ENCODE data around the gene FAM170B. TPM values are rescaled to one million over a fixed set of nuclear protein-coding genes. Genes with fewer than 3 reads are reported as not detected.

Gene FAM170B
- total RNA-seq, 1 experiment from 2014 or later, result not detected

DNA sequence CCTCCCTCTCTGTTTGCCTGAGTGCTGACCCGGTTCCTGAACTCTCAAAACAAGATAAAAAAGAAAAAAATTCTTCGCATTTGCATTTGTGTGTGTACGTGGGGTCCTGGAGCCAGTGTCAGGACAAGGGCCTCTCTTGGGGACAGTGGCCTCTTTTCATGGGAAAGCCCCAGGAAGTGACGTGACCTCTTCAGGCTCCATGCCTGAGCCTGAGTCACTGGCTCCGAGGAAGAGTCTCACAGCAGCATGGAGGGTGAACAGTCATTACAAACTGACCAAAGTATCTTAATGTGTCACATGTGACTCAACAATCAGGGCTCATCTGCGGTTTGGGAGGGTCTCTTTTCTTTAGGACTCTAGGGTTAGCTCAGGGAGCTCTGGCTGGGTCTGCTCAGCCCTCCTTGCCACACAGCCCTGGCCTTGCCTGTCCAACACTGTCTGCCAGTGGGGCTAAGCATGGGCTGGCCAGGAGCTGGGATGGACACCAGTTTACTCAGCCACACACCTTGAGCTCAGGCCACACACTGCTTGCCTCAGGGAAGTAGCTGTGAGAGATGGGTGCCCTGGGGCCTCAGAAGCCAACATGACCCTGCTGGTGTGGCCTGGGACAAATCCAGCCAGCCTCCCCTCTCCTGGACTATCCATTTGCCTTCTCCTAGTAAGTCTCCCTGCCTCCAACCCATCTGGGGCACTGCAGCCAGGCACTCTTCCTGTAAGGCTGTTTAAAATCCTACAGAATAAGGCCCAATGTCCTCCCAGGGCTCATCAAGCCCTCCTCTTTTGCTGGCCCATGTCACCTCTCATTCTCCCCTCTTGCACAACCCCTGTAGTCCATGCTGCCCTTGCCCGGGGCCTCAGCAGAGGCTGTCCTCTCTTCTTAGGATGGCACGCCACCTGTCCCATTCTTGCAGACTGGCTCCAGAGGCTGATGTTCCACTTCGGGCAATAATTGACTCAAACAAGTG lies 43.9 kb upstream of the FAM170B start:
- no peaks in the 10 kb centered on the region for H3K79me2 ChIP-seq (ENCODE audit: low read length)
- no peaks in the 10 kb centered on the region for H3K36me3 ChIP-seq (ENCODE audit: low read depth, low read length)
- BruUV-seq (replicated peaks), result no TSS peak
- ATAC-seq (peak; percentile 88), DNase-seq (peak; percentile 97)
- H3K4me2 ChIP-seq (ENCODE audit: low read length), result peak overlapping the region; percentile 32
- peak overlapping the region; percentile 37 for H3K9ac ChIP-seq (ENCODE audit: low read length)
- ChIA-PET CTCF (no interaction called here), POLR2A (ENCODE audit: unreplicated experiment) (no interaction called here)
- no peaks in the 10 kb centered on the region for H3F3A ChIP-seq (ENCODE audit: low read length, unreplicated experiment)
- H3K27me3 ChIP-seq (ENCODE audit: low read length), result peaks cover 25% of the 10 kb centered on the region
- no peaks in the 10 kb centered on the region for H4K20me1 ChIP-seq (ENCODE audit: low read length)
- TF ChIP-seq EZH2phosphoT487 (IDR thresholded peaks at IDR 0.05; ENCODE audit: borderline replicate concordance, low read length), result no peak
- no peak for TF ChIP-seq EZH2 (IDR thresholded peaks at IDR 0.05; ENCODE audit: low read length, unreplicated experiment)
- TF ChIP-seq, protein P1, sequence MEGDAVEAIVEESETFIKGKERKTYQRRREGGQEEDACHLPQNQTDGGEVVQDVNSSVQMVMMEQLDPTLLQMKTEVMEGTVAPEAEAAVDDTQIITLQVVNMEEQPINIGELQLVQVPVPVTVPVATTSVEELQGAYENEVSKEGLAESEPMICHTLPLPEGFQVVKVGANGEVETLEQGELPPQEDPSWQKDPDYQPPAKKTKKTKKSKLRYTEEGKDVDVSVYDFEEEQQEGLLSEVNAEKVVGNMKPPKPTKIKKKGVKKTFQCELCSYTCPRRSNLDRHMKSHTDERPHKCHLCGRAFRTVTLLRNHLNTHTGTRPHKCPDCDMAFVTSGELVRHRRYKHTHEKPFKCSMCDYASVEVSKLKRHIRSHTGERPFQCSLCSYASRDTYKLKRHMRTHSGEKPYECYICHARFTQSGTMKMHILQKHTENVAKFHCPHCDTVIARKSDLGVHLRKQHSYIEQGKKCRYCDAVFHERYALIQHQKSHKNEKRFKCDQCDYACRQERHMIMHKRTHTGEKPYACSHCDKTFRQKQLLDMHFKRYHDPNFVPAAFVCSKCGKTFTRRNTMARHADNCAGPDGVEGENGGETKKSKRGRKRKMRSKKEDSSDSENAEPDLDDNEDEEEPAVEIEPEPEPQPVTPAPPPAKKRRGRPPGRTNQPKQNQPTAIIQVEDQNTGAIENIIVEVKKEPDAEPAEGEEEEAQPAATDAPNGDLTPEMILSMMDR (conservative IDR thresholded peaks at IDR 0.05; ENCODE audit: low read depth, low read length), result no peak
- H3K4me3 ChIP-seq (ENCODE audit: low read length), result no peak overlapping the region
- peak overlapping the region; percentile 60 for H2AFZ ChIP-seq (ENCODE audit: low read length)
- H3K9me3 ChIP-seq (ENCODE audit: low read length), result no peaks in the 10 kb centered on the region
- no peaks in the 10 kb centered on the region for H3K9me2 ChIP-seq (replicated peaks; ENCODE audit: low read length)
- peaks cover 18% of the 10 kb centered on the region for H3K4me1 ChIP-seq (ENCODE audit: insufficient read depth, low read length)
- peak overlapping the region; percentile 79 for H3K27ac ChIP-seq (ENCODE audit: low read length)
- intact Hi-C loops (cut with micrococcal nuclease), result no loop called here

DNA sequence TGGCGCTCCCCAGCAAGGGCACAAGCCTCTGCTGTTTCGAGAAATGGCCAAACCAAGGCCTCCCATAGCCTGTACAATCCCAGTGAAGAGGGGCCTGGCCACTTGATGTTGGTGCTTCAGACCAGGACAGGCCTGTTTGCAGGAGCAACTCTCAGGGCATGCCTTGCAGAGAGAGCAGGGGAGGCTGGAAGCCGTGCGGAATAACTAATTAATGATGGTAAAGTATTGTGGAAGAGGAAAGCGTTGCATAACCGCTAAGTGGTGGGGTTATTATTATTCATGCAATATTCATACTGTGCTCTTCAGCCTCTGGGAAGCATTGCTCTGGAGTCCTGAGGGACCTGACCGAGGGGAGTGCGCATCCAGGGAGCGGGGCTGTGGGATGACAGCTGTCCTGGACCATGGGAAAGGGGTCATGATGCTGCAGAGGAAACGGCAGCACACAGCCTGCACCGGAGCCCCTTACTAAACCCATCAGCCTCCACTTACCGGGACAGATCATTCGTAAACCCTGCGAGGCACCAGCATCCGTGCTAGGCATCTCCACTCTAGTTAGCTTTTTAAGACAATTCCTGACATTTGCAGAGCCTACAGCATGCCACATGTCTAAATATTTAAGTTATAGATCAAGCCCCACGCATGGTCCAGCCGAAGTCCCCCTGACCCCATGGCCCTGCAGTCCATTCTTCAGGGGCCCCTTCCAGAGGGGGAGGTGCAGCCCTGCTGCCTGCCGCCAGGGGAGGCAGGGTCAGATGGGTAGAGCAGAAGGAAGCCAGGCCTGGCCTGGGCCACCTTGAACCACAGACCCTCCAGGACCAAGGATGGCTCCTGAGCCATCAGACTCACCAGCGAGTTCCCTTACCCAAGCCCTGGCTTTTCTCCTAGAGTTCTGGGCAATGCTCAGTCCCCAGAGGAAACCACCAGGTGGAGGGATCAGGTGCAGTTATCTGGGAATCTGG lies 42.8 kb upstream of the FAM170B start:
- no peak for ATAC-seq
- Histone ChIP-seq H4K20me1 (ENCODE audit: low read length) (no peaks in the 10 kb centered on the region), H3K9ac (ENCODE audit: low read length) (peak overlapping the region; percentile 37), H3K9me3 (ENCODE audit: low read length) (no peaks in the 10 kb centered on the region), H3F3A (ENCODE audit: low read length, unreplicated experiment) (no peaks in the 10 kb centered on the region), H3K27me3 (ENCODE audit: low read length) (peaks cover 21% of the 10 kb centered on the region; the same call in 1 of the 2 replicates), H3K4me3 (ENCODE audit: low read length) (no peak overlapping the region), H3K79me2 (ENCODE audit: low read length) (no peaks in the 10 kb centered on the region), H3K27ac (ENCODE audit: low read length) (peak overlapping the region; percentile 79), H2AFZ (ENCODE audit: low read length) (peak overlapping the region; percentile 60), H3K4me1 (ENCODE audit: insufficient read depth, low read length) (peaks cover 18% of the 10 kb centered on the region), H3K9me2 (replicated peaks; ENCODE audit: low read length) (no peaks in the 10 kb centered on the region), H3K36me3 (ENCODE audit: low read depth, low read length) (no peaks in the 10 kb centered on the region), H3K4me2 (ENCODE audit: low read length) (peak overlapping the region; percentile 32)
- ChIA-PET POLR2A (ENCODE audit: unreplicated experiment) (no interaction called here), CTCF (no interaction called here)
- intact Hi-C loops (cut with micrococcal nuclease), result no loop called here
- DNase-seq, result no peak
- TF ChIP-seq EZH2phosphoT487 (IDR thresholded peaks at IDR 0.05; ENCODE audit: borderline replicate concordance, low read length) (no peak), EZH2 (IDR thresholded peaks at IDR 0.05; ENCODE audit: low read length, unreplicated experiment) (no peak)
- TF ChIP-seq, protein P1 (conservative IDR thresholded peaks at IDR 0.05; ENCODE audit: low read depth, low read length), result peak; percentile 24; the same call in 1 of the 2 replicates
- no TSS peak for BruUV-seq (replicated peaks)

All from PC-3 (cell line).